ENCODE measurements around the gene TEKT3. TPM values are rescaled to one million over a fixed set of nuclear protein-coding genes. Genes with fewer than 3 reads are reported as not detected.

TEKT3 gene
- total and polyA plus RNA-seq, 2 donors (not counting 3 experiments of a cell fraction or from before 2014, with no cell fraction given), result 0.28 TPM; not detected in 1

DNA sequence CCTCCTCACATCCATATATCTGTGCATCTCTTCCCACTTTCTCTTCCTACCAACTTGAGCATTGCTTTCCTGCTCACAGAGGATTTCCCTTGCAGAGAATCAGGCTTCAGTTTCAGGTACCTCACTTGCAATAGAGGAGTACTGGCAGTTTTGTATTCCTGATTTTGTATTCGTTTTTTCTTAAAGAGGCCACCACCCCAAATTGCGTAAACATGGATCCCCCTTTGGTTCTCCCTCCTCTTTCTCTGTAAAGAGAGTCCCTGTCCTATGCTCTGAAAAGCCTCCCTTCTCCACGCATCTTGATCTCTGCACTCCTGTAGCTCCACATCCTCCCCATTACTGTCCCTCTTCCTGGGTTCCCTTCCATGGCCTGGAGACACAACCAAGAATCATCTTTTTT, 32.2 kb downstream of the TEKT3 start:
- no peak for DNase-seq (ENCODE audit: low read depth, low spot score)
- Histone ChIP-seq H2AFZ (ENCODE audit: low read depth, low read length) (no peak overlapping the region), H3K27ac (ENCODE audit: insufficient read depth, low read depth, low read length) (no peak overlapping the region), H3K36me3 (ENCODE audit: control insufficient read depth in 2 of 2, extremely low read depth in 1 of 2, insufficient read depth in 2 of 2, low read length in 2 of 2) (no peaks in the 10 kb centered on the region), H3K9ac (replicated peaks; ENCODE audit: extremely low read depth, insufficient read depth, low read length) (no peak overlapping the region), H3K4me2 (ENCODE audit: insufficient read depth, low read length) (no peak overlapping the region), H3K9me1 (replicated peaks; ENCODE audit: control insufficient read depth, extremely low read depth, insufficient read depth, low read length) (no peaks in the 10 kb centered on the region), H3K4me3 (replicated peaks in 1 of 3; ENCODE audit: insufficient read depth in 1 of 3, low read depth in 1 of 3, low read length in 3 of 3) (no peak overlapping the region), H3K79me2 (ENCODE audit: control insufficient read depth, insufficient read depth, low read length) (no peaks in the 10 kb centered on the region), H4K20me1 (replicated peaks; ENCODE audit: control insufficient read depth, extremely low read depth, insufficient read depth, low read length) (no peaks in the 10 kb centered on the region), H3K9me3 (replicated peaks; ENCODE audit: control insufficient read depth, insufficient read depth, low read length) (no peaks in the 10 kb centered on the region), H3K4me1 (ENCODE audit: control insufficient read depth, extremely low read depth, insufficient read depth, low read length) (no peaks in the 10 kb centered on the region), H3K27me3 (ENCODE audit: control insufficient read depth in 2 of 2, insufficient read depth in 2 of 2, low read length in 2 of 2) (no peaks in the 10 kb centered on the region)
- BruUV-seq (replicated peaks), result no TSS peak
- intact Hi-C loops (cut with micrococcal nuclease) (no loop called here), dilution Hi-C loops (cut with MboI; ENCODE audit: extremely low pct_ligation_motif_present, low sequenced_read_pairs) (no loop called here)
- POLR2A ChIA-PET, result no interaction called here
- CTCF ChIA-PET, result interaction anchor here (0.9 to 1.3 kb wide), 2 partner anchors 9 to 11 kb away, joined by 3 read pairs; no protein-coding TSS in a partner anchor
- FAIRE-seq, result no peak
- TF ChIP-seq FOS (IDR thresholded peaks at IDR 0.05; ENCODE audit: borderline replicate concordance, insufficient read depth, low read length) (no peak), JUN (IDR thresholded peaks at IDR 0.05; ENCODE audit: borderline replicate concordance, insufficient read depth, insufficient read length, low read depth) (no peak), POLR2AphosphoS5 (IDR thresholded peaks at IDR 0.05; ENCODE audit: insufficient read depth, low read depth, low read length) (no peak)

DNA sequence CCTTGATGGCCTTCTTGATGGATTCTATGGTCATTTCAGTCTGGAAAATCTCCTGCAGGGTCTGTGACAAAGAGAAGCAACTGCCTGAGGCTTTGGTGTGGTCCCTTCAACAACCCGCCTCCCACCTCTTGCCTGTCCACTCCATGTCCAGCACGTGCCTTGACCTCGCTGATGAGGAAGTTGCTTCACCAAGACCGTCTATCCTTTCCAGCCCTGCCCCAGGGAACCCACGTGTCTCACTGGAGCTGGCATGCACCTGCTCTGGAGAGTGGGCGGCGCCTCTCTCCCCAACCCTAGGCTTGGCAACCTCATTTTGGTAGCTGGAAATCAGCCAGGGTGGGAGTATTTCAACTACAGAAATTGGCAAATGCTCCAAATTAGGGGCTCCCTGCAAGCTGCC, 32.6 kb downstream of the TEKT3 start:
- Histone ChIP-seq H3K27me3 (ENCODE audit: control insufficient read depth in 2 of 2, insufficient read depth in 2 of 2, low read length in 2 of 2) (no peaks in the 10 kb centered on the region), H3K79me2 (ENCODE audit: control insufficient read depth, insufficient read depth, low read length) (no peaks in the 10 kb centered on the region), H3K27ac (ENCODE audit: insufficient read depth, low read depth, low read length) (no peak overlapping the region), H4K20me1 (replicated peaks; ENCODE audit: control insufficient read depth, extremely low read depth, insufficient read depth, low read length) (no peaks in the 10 kb centered on the region), H2AFZ (ENCODE audit: low read depth, low read length) (no peak overlapping the region), H3K4me2 (ENCODE audit: insufficient read depth, low read length) (no peak overlapping the region), H3K36me3 (ENCODE audit: control insufficient read depth in 2 of 2, extremely low read depth in 1 of 2, insufficient read depth in 2 of 2, low read length in 2 of 2) (no peaks in the 10 kb centered on the region), H3K4me3 (replicated peaks in 1 of 3; ENCODE audit: insufficient read depth in 1 of 3, low read depth in 1 of 3, low read length in 3 of 3) (no peak overlapping the region), H3K9me1 (replicated peaks; ENCODE audit: control insufficient read depth, extremely low read depth, insufficient read depth, low read length) (no peaks in the 10 kb centered on the region), H3K4me1 (ENCODE audit: control insufficient read depth, extremely low read depth, insufficient read depth, low read length) (no peaks in the 10 kb centered on the region), H3K9me3 (replicated peaks; ENCODE audit: control insufficient read depth, insufficient read depth, low read length) (no peaks in the 10 kb centered on the region), H3K9ac (replicated peaks; ENCODE audit: extremely low read depth, insufficient read depth, low read length) (no peak overlapping the region)
- ChIA-PET POLR2A (no interaction called here), CTCF (interaction anchor here (0.9 kb wide), 1 partner anchor 10 kb away, joined by 3 read pairs; no protein-coding TSS in a partner anchor)
- no peak for TF ChIP-seq EZH2 (IDR thresholded peaks at IDR 0.05; ENCODE audit: borderline replicate concordance, low read depth, low read length, severe bottlenecking)
- TF ChIP-seq JUN (IDR thresholded peaks at IDR 0.05; ENCODE audit: borderline replicate concordance, insufficient read depth, insufficient read length, low read depth), result no peak
- BruUV-seq (replicated peaks), result no TSS peak
- FAIRE-seq (no peak), DNase-seq (ENCODE audit: low read depth, low spot score) (no peak)
- dilution Hi-C loops (cut with MboI; ENCODE audit: extremely low pct_ligation_motif_present, low sequenced_read_pairs), result no loop called here
- intact Hi-C loops (cut with micrococcal nuclease), result no loop called here
